Upper lobe of left lung (tissue), 6 donors: ENCODE data around the gene ALDH1A1. TPM values are rescaled to one million over a fixed set of nuclear protein-coding genes. Genes with fewer than 3 reads are reported as not detected.
A peak's percentile ranks its signal among the peaks of the same experiment; 100 is the strongest.

ENCODE experiments used
- ATAC-seq, 2 donors: fragments of 200-7000 bp; cut with Tn5 transposase; one replicate each; pipeline ENCODE4 v1.9.1; 2022; ENCODE audit warnings: mild to moderate bottlenecking in 2 of 2, moderate library complexity in 2 of 2; ENCODE audit not compliant: low FRiP score in 2 of 2
- DNase-seq, 2 donors: peaks; one replicate each; pipeline ENCODE4 v3.0.0-alpha.2; 2019 to 2020
- H3K27ac ChIP-seq, 4 donors: fragments of 200-600 bp; sonication (generic); one replicate each; pipeline ENCODE4 v1.5.1; 2016 to 2019
- H3K27me3 ChIP-seq, 4 donors: fragments of 200-600 bp; sonication (generic); one replicate each; pipeline ENCODE4 v1.5.1; 2017 to 2019
- H3K36me3 ChIP-seq, 4 donors: fragments of 200-600 bp; sonication (generic); one replicate each; pipeline ENCODE4 v1.5.1; 2016 to 2019
- H3K4me1 ChIP-seq, 4 donors: fragments of 200-600 bp; sonication (generic); one replicate each; pipeline ENCODE4 v1.5.1; 2018 to 2019
- H3K4me3 ChIP-seq, 4 donors: fragments of 200-600 bp; sonication (generic); one replicate each; pipeline ENCODE4 v1.5.1; 2017 to 2019; ENCODE audit warnings: mild to moderate bottlenecking in 2 of 4, moderate library complexity in 1 of 4
- H3K9me3 ChIP-seq, 4 donors: fragments of 200-600 bp; sonication (generic); one replicate each; pipeline ENCODE4 v1.5.1; 2018 to 2019
- EP300 ChIP-seq, 4 donors: sonication (generic); formaldehyde crosslinking; IDR thresholded peaks; one replicate each; pipeline ENCODE4 v1.5.1; 2017; ENCODE audit warnings: antibody characterized with exemption in 4 of 4, control low read depth in 2 of 4
- POLR2A ChIP-seq, 4 donors: fragments of 450-650 bp; IDR thresholded peaks; one replicate each; pipeline ENCODE4 v1.5.1; 2016 to 2017; ENCODE audit warnings: antibody characterized with exemption in 4 of 4, mild to moderate bottlenecking in 2 of 4
- POLR2AphosphoS5 ChIP-seq, 2 donors: sonication (generic); formaldehyde crosslinking; IDR thresholded peaks; one replicate each; pipeline ENCODE4 v1.5.1; 2017; ENCODE audit warnings: antibody characterized with exemption in 2 of 2
- WGBS, 2 donors: methylation state at CpG; one replicate each; pipeline ENCODE4 v1.1.5; 2017 to 2018; 5-methylcytosine and 5-hydroxymethylcytosine counted together
- total RNA-seq, 6 donors: library from RNA; depleted of rRNA in 4 of 6; stranded (reverse); fragments of >200 nt in 4 of 6; gene quantifications; one replicate each; pipeline versions ENCODE4 v1.1.0 to v1.2.1, GENCODE V29; 2016 to 2021
- TF ChIP-seq, protein P1 (sequence below), 6 experiments: fragments of 450-650 bp in 4 of 6; fragments of 200-600 bp in 2 of 6; sonication (generic) in 2 of 6; IDR thresholded peaks; one replicate each; pipeline ENCODE4 v1.5.1; 2016 to 2019; ENCODE audit warnings: antibody characterized with exemption in 6 of 6
- donor health status: DM: no; HTN: no; CAD: no; lungs with moderate emphysema.
- donor health status: DM: no; HTN: yes; CAD: no; lungs with severe emphysema.

ALDH1A1 gene
- total RNA-seq, 6 donors from 2014 or later: 81.7 to 230 (median 137) TPM

DNA sequence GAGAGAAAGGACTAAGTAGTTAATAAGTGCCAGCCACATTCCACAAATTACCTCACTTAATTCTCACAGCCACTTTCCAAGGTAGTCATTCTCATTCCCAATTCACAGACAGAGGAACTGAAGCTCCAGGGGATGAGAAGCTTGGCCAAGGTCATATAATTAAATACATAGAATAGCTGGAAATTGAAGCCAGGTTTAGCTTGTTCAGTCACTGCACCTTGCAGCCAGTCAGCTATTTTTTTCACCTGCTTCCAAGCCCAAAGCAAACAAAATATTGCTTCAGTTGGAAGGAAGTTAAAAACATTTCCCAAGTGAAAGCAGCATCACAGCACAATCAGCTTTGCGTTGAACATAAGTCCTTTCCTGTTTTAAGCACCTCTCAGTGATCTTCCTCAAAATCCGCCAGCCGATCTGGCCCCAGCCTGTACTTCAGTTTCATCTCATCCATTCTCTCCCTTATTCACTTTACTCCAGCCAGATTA, 4.8 kb downstream of the ALDH1A1 start:
- H3K27me3 ChIP-seq: no peaks in the 10 kb centered on the region
- TF ChIP-seq POLR2AphosphoS5 (IDR thresholded peaks at IDR 0.05) (no peak), POLR2A (IDR thresholded peaks at IDR 0.05) (no peak), EP300 (IDR thresholded peaks at IDR 0.05) (no peak)
- TF ChIP-seq, protein P1, sequence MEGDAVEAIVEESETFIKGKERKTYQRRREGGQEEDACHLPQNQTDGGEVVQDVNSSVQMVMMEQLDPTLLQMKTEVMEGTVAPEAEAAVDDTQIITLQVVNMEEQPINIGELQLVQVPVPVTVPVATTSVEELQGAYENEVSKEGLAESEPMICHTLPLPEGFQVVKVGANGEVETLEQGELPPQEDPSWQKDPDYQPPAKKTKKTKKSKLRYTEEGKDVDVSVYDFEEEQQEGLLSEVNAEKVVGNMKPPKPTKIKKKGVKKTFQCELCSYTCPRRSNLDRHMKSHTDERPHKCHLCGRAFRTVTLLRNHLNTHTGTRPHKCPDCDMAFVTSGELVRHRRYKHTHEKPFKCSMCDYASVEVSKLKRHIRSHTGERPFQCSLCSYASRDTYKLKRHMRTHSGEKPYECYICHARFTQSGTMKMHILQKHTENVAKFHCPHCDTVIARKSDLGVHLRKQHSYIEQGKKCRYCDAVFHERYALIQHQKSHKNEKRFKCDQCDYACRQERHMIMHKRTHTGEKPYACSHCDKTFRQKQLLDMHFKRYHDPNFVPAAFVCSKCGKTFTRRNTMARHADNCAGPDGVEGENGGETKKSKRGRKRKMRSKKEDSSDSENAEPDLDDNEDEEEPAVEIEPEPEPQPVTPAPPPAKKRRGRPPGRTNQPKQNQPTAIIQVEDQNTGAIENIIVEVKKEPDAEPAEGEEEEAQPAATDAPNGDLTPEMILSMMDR (IDR thresholded peaks at IDR 0.05): no peak
- peak overlapping the region; percentile 14 to 76 (median 62) for H3K27ac ChIP-seq
- DNase-seq (no peak), ATAC-seq (no peak)
- no peaks in the 10 kb centered on the region for H3K36me3 ChIP-seq
- H3K4me1 ChIP-seq: peaks cover 5 to 54% (median 20%) of the 10 kb centered on the region in 4 donors
- 21 to 55% methylated on average over 3 of the region's 3 CpGs for WGBS, 2 donors
- no peaks in the 10 kb centered on the region for H3K9me3 ChIP-seq
- peak overlapping the region in 1 of 4 donors; percentile 52 for H3K4me3 ChIP-seq

DNA sequence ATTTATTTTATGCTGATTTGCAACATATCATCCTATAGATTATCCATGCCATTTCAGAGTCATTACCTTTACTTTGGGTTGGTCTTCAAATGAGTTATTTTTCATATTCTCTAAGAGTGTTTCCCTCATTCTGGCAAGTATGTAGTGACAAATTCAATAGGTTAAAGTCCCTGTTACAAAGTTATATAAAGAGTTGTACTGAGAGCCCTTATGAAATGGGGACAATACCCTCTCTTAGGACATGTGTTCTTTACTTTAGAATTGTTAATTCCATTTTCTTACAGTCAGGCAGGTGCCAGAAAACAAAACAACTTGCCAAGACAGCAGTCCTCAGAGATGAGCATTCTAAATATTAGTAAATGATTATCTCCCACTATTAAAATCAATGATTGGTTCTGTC, 6.0 kb downstream of the ALDH1A1 start:
- no peaks in the 10 kb centered on the region for H3K9me3 ChIP-seq
- H3K4me3 ChIP-seq: no peak overlapping the region
- no peak for TF ChIP-seq POLR2A (IDR thresholded peaks at IDR 0.05)
- TF ChIP-seq, protein P1 (IDR thresholded peaks at IDR 0.05): no peak
- no peak for TF ChIP-seq POLR2AphosphoS5 (IDR thresholded peaks at IDR 0.05)
- no peak for TF ChIP-seq EP300 (IDR thresholded peaks at IDR 0.05)
- H3K27me3 ChIP-seq: no peaks in the 10 kb centered on the region
- no peaks in the 10 kb centered on the region for H3K36me3 ChIP-seq
- no peak for DNase-seq
- H3K4me1 ChIP-seq: peaks cover 5 to 50% (median 20%) of the 10 kb centered on the region in 4 donors
- no peak overlapping the region for H3K27ac ChIP-seq
- no peak for ATAC-seq

DNA sequence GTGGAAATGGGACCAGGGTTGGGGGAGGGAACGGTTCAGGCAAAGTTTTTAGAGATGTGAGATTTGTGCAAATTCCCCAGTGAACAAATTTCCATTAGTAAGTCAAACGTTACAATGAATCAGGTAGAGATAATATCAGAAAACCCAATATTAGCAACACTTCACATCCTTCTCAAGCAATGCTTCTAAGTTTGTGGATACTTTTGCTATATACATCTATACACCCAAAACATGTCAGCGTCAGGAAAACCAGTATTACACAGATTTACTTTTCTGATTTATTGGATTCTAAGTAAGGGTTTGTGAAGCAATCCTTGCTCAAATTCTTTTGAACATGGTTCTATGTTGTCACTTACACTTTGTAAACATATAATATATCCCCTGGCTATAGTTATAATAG, 6.5 kb downstream of the ALDH1A1 start:
- DNase-seq: no peak
- 70 to 85% methylated on average over 3 of the region's 3 CpGs for WGBS, 2 donors
- Histone ChIP-seq H3K4me3 (no peak overlapping the region), H3K27ac (no peak overlapping the region), H3K27me3 (no peaks in the 10 kb centered on the region), H3K4me1 (peaks cover 5 to 46% (median 19%) of the 10 kb centered on the region in 4 donors), H3K9me3 (no peaks in the 10 kb centered on the region), H3K36me3 (no peaks in the 10 kb centered on the region)
- TF ChIP-seq EP300 (IDR thresholded peaks at IDR 0.05) (no peak), POLR2A (IDR thresholded peaks at IDR 0.05) (no peak), POLR2AphosphoS5 (IDR thresholded peaks at IDR 0.05) (no peak)
- TF ChIP-seq, protein P1 (IDR thresholded peaks at IDR 0.05): no peak
- ATAC-seq: no peak

DNA sequence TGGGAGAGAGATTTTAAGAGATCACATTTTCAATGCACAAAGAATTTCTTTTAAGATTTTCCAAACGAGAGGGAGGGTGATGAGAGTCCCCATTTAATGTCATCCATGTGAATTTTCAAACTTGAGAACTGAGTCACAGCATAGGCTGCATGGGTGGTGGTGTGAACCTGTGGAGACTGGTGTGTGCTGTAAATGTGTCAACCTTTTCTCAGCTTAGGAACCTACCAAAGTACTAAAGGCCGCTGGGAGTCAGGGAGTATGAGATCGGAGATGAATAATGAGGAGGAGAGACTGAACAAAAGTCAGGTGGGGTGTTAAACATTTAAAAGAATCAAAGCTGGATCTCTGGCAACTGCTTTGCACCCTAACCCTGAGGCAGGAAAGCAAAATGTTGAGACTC, 7.5 kb downstream of the ALDH1A1 start:
- no peak for ATAC-seq

More for the DNA sequence above, 7.5 kb downstream of the ALDH1A1 start:
- Histone ChIP-seq H3K27ac (no peak overlapping the region), H3K4me1 (peaks cover 5 to 41% (median 18%) of the 10 kb centered on the region in 4 donors), H3K9me3 (no peaks in the 10 kb centered on the region), H3K27me3 (no peaks in the 10 kb centered on the region), H3K36me3 (no peaks in the 10 kb centered on the region), H3K4me3 (no peak overlapping the region)
- WGBS, 2 donors: 82 to 85% methylated on average over 3 of the region's 3 CpGs
- TF ChIP-seq, protein P1 (IDR thresholded peaks at IDR 0.05): no peak
- no peak for TF ChIP-seq POLR2A (IDR thresholded peaks at IDR 0.05)
- DNase-seq: no peak
